Stimulated activated CD8-positive, alpha-beta memory T cell treated with anti-CD3 and anti-CD28 coated beads, Interleukin-12 subunit alpha, Interleukin-12 subunit beta, amount 100 ng/mL, for 24 hours (primary cell): ENCODE results near the gene MXD4.

ENCODE experiments used
- DNase-seq: peaks from one replicate; pipeline ENCODE4 v3.0.0-alpha.2; 2020; ENCODE audit errors: extremely low read depth

The MXD4 gene

DNA sequence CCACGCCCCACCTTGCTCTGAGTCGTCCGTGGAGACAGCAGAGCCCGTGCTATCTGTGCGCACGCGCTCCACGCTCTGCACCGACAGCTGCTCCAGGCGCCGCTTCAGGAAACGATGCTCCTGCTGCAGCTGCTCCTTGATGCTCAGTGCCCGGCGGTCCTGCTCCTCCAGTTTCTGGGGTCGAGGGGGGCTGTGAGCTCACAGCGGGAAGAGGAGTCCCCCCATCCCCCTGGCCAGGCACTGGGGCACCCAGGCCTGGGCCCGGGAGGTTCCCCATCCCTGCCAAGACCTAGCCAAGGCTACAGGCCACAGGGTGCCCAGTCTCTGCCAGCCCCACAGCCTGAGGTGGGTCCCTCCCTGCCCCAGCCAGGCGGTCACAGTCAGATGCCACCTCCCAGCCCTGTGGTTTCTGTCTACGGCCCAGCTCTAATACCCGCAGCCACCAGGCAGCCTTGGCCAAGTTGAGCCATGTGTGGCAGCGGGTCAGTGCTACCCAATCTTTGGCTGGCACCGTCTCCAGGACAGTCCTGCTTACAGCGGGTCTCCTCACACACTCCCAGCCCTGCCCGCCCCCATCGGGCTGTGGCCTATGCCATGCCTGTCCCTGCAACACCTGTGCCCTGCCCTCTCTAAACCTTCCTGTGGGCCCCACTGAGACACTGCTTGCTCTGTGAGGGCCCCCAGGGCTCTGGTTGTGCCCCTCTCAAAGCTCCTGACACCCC lies 10.7 kb downstream of the MXD4 start:
- no peak for DNase-seq

DNA sequence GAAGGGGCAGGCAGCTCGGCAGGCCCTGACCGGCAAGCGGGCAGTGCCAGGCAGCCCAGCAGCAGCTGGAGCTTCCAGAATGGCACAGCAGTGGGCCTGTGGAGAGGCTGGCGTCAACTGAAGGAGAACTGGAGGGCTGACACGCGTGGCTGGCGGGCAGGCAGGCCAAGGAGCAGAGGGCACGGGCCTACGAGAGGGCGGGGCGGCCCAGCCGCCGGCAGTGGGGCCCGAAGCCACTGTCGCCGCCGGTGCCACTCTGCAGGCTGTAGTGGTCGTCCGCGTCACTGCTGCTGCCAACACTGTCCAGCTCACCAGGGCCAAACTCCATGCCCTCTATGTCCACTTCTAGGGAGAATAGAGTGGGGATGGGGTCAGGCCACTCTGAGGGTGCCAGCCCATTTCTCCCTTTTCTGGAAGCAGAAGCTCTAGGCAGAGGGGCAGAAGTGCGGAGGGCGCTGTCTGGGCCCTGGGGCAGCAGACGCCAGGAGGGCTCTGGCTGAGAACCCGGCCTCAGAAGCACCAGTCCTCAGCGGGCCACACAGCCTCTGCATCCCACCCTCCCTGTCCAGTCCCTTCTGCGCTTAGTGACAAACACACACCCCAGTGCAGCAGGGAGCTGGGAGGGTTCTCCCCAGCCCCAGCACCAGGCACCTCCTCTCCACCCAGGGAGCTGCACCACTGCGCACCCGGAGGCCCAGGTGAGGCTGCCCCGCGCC lies 11.4 kb downstream of the MXD4 start:
- DNase-seq = no peak

DNA sequence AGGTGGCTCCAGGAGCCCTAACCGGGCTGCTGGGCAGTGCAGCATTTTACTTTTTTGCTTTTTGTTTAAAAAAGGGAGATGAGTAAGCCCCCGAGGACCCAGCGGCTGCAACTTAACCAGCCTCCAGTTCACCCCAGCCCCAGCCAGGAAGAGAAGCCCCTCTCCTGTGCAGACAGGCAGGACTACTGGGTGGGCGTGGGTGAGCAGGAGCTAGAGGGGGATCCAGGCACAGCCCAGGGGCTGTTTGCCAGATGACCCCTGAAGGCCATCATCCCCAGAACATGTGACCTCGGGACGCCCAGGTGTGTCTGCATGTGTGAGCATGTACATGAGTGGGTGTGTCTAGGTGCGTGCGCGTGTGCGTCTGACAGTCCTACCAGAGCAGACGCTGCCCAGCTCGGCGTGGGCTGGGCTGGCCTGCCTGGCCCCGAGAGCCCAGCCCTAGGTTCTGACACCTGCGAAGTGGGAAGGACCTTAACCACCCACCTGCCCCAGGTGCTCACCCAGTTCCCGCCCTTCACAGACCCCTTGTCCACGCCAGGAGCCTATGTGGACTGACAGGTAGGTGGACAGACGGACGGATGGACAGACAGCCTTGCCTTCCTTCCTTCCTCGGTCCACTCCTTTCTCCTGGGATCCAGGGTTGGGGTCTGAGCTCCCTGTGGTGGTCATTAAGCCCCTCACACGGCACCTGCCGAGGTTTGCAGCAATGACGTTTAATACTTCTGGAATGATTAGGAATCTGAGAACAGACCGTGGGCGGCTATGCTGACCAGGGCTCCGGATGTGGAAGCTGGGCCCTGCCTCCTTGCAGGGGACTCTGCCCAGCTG lies 12.2 kb downstream of the MXD4 start:
- no peak for DNase-seq

DNA sequence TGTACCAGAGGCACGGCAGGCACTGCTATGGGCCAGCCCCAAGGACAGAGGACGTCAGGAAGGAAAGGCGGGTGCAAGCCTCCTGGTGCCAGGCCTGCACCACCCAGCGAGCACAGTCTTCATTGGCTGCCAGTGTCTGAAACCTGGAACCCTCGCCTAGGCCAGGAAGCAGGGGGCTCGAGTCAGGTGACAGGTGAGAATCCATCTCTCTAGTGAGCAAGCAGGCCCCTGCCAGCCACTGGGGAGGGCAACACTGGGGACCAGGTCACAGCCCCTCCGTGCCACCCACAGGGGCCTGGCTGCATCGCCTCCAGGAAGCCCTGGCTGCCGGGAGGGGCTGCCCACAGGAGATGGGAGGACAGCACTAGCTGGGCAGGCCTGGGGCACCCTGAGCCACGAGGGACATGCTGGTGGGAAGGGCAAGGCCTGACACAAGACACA lies 13.1 kb downstream of the MXD4 start:
- no peak for DNase-seq

DNA sequence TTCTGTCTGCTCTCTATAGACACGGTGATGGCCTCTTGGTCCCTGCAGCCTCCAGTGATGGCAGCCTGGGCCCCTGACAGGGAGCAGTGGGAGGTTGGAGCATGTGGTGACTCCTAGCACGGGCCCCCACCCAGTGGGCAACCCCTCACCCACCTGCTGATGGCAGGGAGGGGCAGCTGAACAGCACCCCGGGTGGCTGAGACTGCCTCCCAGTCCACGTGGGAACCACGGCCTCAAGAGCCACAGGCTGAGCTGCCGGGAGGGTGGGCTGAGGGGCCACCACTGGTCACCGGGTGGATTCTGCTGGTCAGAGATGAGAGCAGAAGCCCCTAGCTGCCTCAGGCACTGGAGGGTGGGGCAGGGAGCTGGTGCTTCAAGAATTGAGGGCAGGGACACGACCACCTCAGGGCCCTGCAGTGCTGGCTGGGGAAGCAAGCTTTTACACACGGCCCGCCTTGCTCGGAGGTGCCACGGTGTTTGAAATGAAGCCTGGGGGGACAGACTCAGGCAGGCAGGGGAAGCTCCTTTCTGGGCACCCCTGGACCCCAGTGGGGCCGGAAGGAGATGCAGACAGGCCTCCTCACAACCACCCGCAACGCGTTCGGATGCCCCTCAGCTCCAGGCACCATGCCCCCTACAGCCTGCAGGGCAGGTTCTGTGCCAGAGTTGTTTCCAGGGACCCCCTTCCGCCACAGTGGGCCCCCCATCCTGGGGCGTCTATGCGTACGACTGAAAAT lies 13.7 kb downstream of the MXD4 start:
- DNase-seq = no peak

DNA sequence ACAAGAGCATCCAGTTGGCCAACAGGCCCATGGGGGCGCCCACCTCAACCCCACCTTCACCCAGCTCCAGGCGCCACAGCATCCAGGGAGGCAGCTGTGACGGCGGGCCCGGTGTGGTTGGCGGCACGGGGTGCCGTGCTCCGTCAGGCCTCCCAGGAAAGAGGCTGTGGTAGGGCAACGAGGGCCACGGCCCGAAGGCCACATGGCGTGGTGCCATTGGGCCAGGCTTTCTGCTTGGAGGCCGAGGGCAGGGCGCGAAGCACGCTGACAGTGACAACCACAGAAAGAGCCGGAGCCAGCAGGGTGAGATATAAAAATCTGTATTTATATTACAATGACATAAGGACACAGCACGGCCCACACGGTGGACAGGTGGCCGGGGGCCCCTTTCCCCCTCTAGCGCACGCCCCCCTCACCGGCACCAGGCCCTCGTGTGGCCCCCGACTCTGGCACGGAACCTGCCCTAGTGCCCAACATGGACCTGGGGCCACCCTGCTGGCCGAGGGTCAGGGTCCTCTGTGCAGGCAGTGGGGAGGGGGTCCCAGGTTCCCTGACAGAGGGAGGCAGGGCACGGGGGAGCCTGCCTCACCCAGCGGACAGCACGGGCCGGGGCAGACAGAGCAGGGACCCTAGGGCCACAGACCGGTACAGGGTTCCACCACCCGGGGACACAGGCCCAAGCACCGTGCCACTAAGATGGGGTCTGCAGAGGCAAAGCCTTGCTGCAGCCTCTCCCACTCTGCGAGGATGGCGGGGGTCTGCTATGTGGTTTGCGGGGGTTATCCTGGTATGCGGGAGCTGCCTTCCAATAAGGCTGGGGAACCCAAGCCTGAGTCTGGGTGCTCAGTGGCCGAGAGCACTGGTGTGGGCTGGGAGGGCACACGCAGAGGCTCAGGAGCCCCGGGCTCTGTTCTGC lies 14.5 kb downstream of the MXD4 start:
- DNase-seq = no peak

DNA sequence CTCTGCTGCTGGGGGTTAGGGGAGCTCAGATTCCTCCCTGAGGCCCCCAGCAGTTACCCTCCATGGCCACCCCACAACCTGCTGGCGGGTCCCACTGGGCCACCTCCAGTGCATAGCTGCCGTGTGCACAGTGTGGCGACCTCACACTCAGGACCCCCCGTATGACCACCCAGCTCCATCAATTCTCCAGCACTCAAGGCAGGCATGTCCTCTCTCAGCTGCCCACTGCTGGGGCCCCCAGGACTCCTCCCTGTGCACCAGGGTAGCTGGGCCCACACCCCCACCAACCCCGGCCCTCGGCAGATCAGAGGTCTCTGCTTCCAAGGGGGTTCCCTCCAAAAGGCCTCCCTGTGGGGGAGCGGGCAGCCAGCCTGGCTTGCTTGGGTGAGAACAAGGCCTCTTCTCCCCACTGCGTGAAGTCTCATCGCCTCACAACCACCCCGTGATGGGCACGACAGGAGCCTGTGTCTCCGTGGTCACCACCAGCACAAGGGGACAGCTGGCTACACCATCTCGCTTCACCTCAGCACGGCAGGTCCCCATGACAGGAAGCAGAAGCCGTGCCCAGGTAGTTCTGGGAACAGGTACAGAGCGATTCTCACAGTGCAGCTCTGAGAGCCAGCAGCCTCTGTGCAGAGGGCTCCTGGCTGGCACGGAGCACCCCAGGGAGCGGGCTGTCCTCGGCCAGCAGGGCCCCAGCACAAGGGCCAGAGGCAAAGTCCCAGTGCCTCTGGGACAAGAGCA lies 15.4 kb downstream of the MXD4 start:
- no peak for DNase-seq

DNA sequence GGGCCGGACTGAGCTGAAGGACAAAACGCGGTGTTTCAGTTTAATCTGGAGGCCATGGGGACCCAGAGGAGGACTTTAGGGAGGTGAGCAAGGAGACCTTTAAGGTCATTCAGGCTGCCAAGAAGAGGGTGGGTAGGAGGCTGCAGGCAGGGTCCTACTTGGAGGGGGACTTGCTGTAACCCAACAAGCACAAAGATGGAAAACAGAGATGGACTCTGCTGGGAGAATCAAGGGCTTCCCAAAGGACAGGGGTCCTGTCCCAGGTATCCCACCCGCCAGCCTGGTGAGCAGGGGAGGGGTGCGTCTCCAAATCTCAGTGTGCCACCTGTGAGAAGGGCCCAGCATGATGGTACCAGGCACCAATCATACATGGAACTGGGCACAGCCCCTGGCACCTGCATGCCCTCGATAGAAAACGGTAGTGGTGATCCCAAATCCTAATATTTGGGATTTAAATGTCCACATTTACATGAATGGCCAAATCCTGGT lies 16.1 kb downstream of the MXD4 start:
- DNase-seq = no peak

DNA sequence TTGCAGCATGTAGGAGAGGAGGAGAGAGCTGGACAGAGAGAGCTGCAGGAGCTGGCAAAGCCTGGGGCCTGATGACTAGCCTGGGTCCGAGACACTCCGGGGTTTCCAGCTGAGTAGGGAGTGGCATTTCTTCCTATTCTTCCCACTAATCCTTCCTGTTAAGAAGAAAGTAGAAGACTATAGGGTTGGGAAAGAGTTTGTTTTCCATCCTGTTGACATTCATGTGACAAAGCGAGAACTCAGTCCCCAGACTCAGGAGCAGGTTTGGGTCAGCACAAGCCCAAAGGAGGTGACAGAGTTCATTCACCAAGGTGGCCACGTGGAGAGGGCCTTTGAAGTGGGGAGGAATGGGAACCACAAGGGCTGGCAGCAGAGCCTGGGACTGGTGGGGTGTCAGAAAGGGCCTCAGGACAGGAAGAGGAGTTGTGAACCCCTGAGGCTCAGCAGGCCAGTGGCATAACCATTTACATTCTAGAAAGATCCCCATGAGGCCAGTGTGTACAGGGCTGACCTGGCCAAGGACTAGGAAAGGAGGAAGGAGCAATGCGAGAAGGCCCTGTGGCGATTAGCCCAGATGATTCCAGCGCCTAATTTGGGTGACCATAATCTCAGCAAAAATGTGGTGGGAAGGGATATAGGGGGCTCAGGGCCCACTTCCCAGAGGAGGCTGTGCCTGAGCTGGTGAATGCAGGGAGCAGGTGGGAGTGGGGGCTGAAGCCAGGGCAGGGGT lies 16.7 kb downstream of the MXD4 start:
- no peak for DNase-seq

DNA sequence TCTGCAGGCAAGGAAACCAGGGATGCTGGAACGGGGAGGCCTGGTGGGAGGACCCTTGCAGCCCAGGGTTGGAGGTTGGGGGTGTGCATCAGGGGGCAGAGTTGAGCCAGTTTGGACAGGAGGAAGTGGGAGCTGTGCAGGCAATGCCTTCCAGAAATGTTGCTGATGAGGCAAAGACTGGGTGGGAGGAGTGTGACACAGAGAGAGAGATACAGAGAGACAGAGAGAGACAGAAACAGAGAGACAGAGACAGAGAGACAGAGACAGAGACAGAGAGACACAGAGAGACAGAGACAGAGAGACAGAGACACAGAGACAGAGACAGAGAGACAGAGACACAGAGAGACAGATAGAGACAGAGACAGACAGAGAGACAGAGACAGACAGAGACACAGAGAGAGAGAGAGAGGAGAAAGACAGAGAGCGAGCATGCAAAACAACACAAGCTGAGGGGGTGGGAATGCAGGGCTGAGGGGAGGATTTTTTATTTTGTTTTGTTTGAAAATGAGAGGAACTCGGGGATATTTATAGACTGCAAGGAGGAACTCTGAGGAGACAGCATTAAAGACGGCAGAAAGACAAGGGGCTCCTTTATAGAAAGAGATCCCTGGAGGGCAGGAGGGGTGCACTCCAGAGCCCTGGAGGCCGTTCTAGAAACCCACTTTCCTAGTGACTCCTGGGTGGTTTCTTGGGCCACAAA lies 18.1 kb downstream of the MXD4 start:
- no peak for DNase-seq

DNA sequence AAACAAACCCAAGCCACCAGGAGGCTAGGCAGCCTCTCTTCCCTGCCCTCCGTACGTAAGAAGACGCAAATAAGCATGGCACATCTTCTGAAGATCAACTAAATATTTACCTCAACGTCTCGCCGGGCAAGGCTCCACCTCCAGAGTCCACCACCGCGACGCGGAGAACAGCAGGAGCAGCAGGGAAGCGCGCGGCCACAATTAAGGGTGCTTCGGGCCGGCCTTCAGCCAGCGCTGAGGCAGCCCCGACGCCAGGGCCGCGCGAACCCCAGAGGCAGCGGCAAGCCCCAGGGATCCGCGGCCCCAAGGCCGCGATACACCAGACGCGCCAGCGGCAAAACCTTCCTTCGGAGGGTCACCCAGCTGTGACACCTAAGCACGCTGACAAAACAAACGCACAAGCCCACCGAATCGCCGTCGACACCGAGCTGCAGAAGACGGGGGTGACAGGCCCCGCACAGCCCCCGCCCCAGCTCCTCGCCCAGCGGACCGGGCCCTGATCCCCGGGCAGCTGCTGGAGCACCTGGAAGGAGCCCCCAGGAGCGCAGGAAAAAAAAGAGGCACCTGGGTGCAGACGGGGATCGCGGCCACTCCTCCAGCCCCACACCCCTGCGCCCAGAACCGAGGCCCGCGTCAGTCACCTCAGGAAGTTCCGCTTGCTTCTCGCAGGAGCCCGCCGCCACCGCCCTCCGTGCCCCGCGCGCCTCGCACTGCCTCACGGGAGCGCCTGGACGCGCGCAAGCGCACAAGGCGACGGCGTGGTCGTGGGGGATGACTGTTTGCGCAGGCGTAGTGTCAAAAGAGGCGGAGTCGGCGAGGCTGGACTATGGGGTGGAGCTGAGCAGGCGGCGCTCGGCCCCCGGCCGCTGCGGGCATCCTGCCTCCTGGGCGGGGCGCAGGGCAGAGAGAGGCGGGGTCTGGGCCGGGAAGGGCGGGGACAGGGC lies 20.2 kb downstream of the MXD4 start, which contains the start of the genes HAUS3 and POLN:
Gene HAUS3 (minus strand): TSS at position 712 of the 944 bp plus-strand sequence. CDS start 1,175 bp downstream, outside the sequence.
Gene POLN (minus strand): TSS at position 712 of the 944 bp plus-strand sequence. CDS start 12,890 bp downstream, outside the sequence.
- peak; percentile 97 for DNase-seq

DNA sequence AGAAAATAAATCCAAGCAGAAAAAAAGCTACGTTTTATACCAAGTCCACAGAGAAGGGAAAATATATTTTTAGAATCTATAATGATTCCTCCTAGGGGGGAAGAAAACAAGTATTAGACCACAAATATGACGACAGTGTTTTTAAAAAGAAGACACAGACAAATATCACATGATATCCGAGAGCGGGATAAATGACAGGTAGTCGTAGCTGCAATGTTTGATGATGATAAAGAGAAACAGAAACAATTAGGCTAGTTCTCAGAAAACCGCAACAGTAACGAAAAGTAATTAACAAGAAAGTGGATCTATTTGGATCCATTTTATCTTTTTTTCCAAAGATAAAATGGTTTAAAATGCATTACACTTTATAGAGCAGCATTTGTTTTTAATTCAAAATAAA lies 20.9 kb downstream of the MXD4 start:
- DNase-seq = no peak

DNA sequence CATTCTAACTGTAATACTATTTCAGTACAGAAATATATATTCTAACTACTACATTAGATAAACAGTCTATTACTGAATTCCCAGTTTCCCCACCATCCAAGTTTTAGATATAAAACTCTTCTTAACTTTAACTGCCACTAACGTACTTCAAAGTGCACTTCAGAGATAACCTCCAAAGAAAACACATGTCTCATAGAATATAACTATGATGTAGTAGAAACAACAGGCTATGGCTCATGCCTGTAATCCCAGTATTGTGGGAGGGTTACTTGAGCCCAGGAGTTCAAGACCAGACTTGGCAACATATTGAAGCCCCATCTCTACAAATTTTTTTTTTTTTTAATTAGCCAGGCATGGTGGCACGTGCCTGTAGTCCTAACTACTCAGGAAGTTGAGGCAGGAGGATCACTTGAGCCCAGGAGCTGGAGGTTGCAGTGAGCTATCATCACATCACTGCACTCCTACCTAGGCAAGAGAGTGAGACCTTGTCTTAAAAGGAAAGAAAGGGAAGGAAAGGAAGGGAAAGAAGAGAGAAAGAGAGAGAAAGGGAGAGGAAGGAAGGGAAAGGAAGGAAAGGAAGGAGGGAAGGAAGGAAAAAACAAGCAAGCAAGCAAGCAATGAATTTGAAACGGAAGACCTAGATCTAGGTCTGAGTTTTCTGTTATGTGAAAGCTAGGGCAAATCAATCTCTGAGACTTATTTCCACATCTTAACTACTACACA lies 24.8 kb downstream of the MXD4 start:
- no peak for DNase-seq

DNA sequence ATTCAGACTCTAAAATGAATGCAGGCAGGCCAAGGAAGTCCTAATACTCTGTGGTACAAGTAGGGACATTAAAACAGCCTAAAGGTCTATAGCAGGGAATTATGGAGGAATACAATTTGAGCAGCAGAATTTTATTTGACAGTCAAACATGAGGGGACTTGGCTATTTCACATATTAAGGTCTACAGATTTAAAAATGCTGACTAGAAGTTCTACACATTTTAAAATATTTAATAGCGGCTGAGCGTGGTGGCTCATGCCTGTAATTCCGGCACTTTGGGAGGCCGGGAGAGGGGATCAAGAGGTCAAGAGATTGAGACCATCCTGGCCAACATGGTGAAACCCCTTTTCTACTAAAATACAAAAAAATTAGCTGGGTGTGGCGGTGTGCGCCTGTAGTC lies 30.8 kb downstream of the MXD4 start:
- no peak for DNase-seq

DNA sequence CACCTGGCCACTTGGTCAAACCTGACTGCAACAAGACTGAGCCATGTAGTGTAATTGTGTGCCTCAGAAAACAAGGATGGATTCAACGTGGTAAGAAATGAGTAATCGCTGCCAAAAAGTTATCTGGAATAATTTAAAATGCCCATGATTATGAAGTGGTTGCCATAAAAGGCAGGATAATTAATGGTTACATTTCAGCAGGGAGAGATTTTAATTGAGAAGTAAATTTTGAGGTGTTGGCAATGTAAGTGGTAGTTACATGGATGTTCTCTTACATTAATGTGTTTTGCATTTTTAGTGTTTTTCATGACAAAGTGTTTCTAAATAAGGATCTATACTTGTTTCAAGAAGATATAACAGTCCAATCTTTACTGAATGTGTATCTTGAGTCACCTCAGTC lies 35.6 kb downstream of the MXD4 start:
- no peak for DNase-seq

DNA sequence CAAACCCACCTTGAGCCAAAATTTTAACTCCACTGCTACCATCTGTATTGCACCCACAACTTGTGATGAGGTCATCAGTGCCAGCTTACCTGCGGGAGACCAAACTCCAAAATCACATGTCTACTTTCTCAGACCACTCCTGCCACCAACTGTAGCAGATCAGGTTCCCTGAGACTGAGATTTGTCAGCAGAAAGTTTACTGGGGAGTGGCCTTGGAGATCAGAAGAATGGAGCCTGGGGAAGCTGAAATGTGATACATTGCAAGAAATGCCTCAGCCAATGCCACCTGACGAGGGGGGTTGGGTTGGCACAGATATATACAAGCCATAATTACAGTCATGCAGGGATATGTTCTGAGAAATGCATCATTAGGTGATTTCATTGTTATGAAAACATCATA lies 39.1 kb downstream of the MXD4 start:
- no peak for DNase-seq
